PC-9 (cell line): ENCODE data around the gene CLCA1. TPM values are rescaled to one million over a fixed set of nuclear protein-coding genes. Genes with fewer than 3 reads are reported as not detected.

Experiments used
- BruUV-seq: library from RNA; stranded (reverse); fragments of 400-500 nt; replicated peaks from 2 replicates; lab custom pipeline; 2021; lab: Mats Ljungman, UMichigan
- CTCF ChIA-PET: fragments of 300-600 bp; sonication (Branson Sonifier 250); formaldehyde crosslinking; loops from one replicate; lab custom pipeline; 2022; ENCODE audit warnings: antibody characterized with exemption; lab: Charles Lee
- POLR2A ChIA-PET: fragments of 300-600 bp; sonication (Branson Sonifier 250); formaldehyde crosslinking; loops from one replicate; lab custom pipeline; 2022; ENCODE audit warnings: antibody characterized with exemption; ENCODE audit not compliant: unreplicated experiment; lab: Charles Lee
- DNase-seq, 2 experiments: peaks; one replicate each; pipeline versions ENCODE4 v3.0.0 to v3.0.0-alpha.2; 2015 to 2022; ENCODE audit warnings: mixed read lengths in 1 of 2
- H2AFZ ChIP-seq: fragments of 200-600 bp; sonication (generic); 2 replicates; pipeline ENCODE4 v1.8.1; 2017; ENCODE audit warnings: antibody characterized with exemption
- H3F3A ChIP-seq: fragments of 200-600 bp; sonication (generic); 2 replicates; pipeline ENCODE4 v1.8.1; 2017; ENCODE audit warnings: antibody characterized with exemption, mild to moderate bottlenecking, low read depth; ENCODE audit not compliant: insufficient read depth
- H3K27ac ChIP-seq: fragments of 200-600 bp; sonication (generic); 2 replicates; pipeline ENCODE4 v1.6.1; 2016; ENCODE audit warnings: mixed run types
- H3K27me3 ChIP-seq: fragments of 200-600 bp; sonication (generic); 2 replicates; pipeline ENCODE4 v1.6.1; 2016; ENCODE audit warnings: low read depth, mixed run types; ENCODE audit not compliant: insufficient read depth
- H3K36me3 ChIP-seq: fragments of 200-600 bp; sonication (generic); 2 replicates; pipeline ENCODE4 v1.6.1; 2016; ENCODE audit warnings: low read depth, mixed run types
- H3K4me1 ChIP-seq: fragments of 200-600 bp; sonication (generic); replicated peaks from 2 replicates; pipeline ENCODE4 v1.6.1; 2016; ENCODE audit warnings: mixed run types; ENCODE audit not compliant: insufficient read depth
- H3K4me2 ChIP-seq: fragments of 200-600 bp; sonication (generic); 2 replicates; pipeline ENCODE4 v1.6.1; 2017; ENCODE audit warnings: mixed run types
- H3K4me3 ChIP-seq: fragments of 200-600 bp; sonication (generic); 2 replicates; pipeline ENCODE4 v1.6.1; 2016; ENCODE audit warnings: mixed run types
- H3K79me2 ChIP-seq: fragments of 200-600 bp; sonication (generic); 2 replicates; pipeline ENCODE4 v1.6.1; 2017; ENCODE audit warnings: low read depth, mixed run types
- H3K9me2 ChIP-seq: fragments of 200-600 bp; sonication (generic); 2 replicates; pipeline ENCODE4 v1.8.1; 2017; ENCODE audit warnings: mild to moderate bottlenecking; ENCODE audit not compliant: insufficient read depth
- H3K9me3 ChIP-seq: fragments of 200-600 bp; sonication (generic); 2 replicates; pipeline ENCODE4 v1.8.1; 2016; ENCODE audit warnings: low read depth; ENCODE audit not compliant: insufficient read depth
- H4K20me1 ChIP-seq: fragments of 200-600 bp; sonication (generic); 2 replicates; pipeline ENCODE4 v1.8.1; 2017; ENCODE audit not compliant: insufficient read depth
- EZH2 ChIP-seq: fragments of 200-600 bp; sonication (generic); IDR thresholded peaks from 2 replicates; pipeline ENCODE4 v1.8.0; 2017; ENCODE audit warnings: antibody characterized with exemption, low read depth
- intact Hi-C: fragments of 100-400 bp; cut with micrococcal nuclease; formaldehyde crosslinking; loops from one replicate; pipeline ENCODE4 v1.10.0; 2022; ENCODE audit not compliant: unreplicated experiment
- total RNA-seq: library from RNA; stranded (reverse); gene quantifications from 2 replicates; pipeline ENCODE4 v1.2.3, GENCODE V29; 2021
- TF ChIP-seq, protein P1 (sequence below): fragments of 200-600 bp; sonication (generic); conservative IDR thresholded peaks from 2 replicates; pipeline ENCODE4 v1.6.1; 2017; ENCODE audit warnings: mixed run types, antibody characterized with exemption, mild to moderate bottlenecking, moderate library complexity

The CLCA1 gene
- total RNA-seq, 1 experiment from 2014 or later, result not detected

DNA sequence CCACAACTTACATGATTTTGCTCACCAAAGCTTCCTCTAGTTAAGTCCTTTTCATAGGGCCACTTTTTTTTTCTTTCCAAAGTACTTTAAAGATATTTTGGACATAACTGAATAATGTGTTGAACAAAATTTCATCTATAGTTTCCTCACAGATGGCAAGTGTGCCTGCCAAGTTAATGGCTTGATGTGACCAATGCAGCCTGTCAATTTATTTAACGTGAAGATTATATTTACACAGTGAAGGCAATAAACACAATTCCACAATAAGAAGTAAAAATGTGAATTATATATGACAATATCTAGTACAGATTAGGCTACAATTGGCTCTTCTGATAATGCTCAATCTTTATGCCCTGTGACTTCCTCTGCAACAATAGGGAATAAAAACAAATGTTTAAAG is 26.7 kb upstream of the CLCA1 start:
- no peaks in the 10 kb centered on the region for H4K20me1 ChIP-seq
- no peaks in the 10 kb centered on the region for H3K27me3 ChIP-seq
- no TSS peak for BruUV-seq
- H2AFZ ChIP-seq, result no peak overlapping the region
- no peaks in the 10 kb centered on the region for H3K79me2 ChIP-seq
- H3K9me3 ChIP-seq, result no peaks in the 10 kb centered on the region
- no peak for DNase-seq
- no peak overlapping the region for H3K4me3 ChIP-seq
- no peak overlapping the region for H3K4me2 ChIP-seq
- intact Hi-C loops, result no loop called here
- no peaks in the 10 kb centered on the region for H3K4me1 ChIP-seq
- POLR2A ChIA-PET, result no interaction called here
- no peak for TF ChIP-seq EZH2
- TF ChIP-seq, protein P1, sequence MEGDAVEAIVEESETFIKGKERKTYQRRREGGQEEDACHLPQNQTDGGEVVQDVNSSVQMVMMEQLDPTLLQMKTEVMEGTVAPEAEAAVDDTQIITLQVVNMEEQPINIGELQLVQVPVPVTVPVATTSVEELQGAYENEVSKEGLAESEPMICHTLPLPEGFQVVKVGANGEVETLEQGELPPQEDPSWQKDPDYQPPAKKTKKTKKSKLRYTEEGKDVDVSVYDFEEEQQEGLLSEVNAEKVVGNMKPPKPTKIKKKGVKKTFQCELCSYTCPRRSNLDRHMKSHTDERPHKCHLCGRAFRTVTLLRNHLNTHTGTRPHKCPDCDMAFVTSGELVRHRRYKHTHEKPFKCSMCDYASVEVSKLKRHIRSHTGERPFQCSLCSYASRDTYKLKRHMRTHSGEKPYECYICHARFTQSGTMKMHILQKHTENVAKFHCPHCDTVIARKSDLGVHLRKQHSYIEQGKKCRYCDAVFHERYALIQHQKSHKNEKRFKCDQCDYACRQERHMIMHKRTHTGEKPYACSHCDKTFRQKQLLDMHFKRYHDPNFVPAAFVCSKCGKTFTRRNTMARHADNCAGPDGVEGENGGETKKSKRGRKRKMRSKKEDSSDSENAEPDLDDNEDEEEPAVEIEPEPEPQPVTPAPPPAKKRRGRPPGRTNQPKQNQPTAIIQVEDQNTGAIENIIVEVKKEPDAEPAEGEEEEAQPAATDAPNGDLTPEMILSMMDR, result no peak
- CTCF ChIA-PET, result no interaction called here
- H3F3A ChIP-seq, result no peaks in the 10 kb centered on the region
- H3K27ac ChIP-seq, result no peak overlapping the region
- no peaks in the 10 kb centered on the region for H3K36me3 ChIP-seq
- H3K9me2 ChIP-seq, result no peaks in the 10 kb centered on the region

DNA sequence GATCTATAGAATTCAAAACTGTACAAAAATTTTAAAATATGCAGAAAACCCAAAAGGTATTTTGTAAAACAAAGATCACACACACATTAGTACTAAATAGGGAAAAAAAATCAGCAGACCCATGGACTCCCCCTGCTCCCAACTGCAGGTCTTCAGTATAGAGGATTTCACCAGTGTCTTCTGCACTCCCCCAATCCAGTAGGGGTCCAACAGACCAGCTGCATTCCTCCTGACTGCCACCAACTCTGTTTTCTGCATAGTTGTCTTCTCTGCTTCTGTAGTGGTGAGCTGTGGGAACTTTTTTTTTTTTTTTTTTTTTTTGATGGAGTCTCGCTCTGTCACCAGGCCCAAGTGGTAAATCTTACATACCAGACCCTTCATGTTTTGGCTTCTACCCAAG is 22.8 kb upstream of the CLCA1 start:
- CTCF ChIA-PET, result no interaction called here
- DNase-seq, result no peak

DNA sequence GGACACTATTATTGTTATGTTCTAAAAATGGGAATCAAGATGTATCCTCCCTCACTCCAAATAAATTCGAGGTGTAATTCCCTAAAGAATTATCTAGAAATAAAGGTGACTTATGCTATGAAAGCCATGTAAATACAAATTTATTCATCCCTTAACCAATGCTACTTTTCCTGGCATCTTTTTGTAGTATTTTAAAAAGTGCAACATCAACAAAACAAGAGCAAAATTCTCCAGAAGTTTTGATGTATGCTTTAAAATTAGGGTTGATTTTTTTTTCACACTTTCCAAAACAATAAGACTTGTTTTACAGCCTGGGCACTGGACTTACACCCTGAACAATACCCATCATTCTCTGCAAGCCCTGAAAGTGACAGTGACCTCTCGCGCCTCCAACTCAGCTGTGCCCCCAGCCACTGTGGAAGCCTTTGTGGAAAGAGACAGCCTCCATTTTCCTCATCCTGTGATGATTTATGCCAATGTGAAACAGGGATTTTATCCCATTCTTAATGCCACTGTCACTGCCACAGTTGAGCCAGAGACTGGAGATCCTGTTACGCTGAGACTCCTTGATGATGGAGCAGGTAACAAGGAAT is 21.4 kb upstream of the CLCA1 start:
- H3K27ac ChIP-seq, result no peak overlapping the region
- ChIA-PET CTCF (no interaction called here), POLR2A (interaction anchor here (0.6 kb wide), 1 partner anchor 87 kb away, joined by 4 read pairs; no protein-coding TSS in a partner anchor)
- no peaks in the 10 kb centered on the region for H3K4me1 ChIP-seq
- no peaks in the 10 kb centered on the region for H3K79me2 ChIP-seq
- no peaks in the 10 kb centered on the region for H3K9me2 ChIP-seq
- no peak overlapping the region for H3K4me2 ChIP-seq
- TF ChIP-seq, protein P1, result no peak
- TF ChIP-seq EZH2, result no peak
- no peaks in the 10 kb centered on the region for H4K20me1 ChIP-seq
- no peak overlapping the region for H3K4me3 ChIP-seq
- no peaks in the 10 kb centered on the region for H3K36me3 ChIP-seq
- H3F3A ChIP-seq, result no peaks in the 10 kb centered on the region
- H3K27me3 ChIP-seq, result no peaks in the 10 kb centered on the region
- no peak for DNase-seq
- H2AFZ ChIP-seq, result no peak overlapping the region
- intact Hi-C loops, result no loop called here
- BruUV-seq, result no TSS peak
- H3K9me3 ChIP-seq, result no peaks in the 10 kb centered on the region

More for the DNA sequence above, 22.8 kb upstream of the CLCA1 start:
- Histone ChIP-seq H3K4me3 (no peak overlapping the region), H3F3A (no peaks in the 10 kb centered on the region), H3K9me2 (no peaks in the 10 kb centered on the region), H3K79me2 (no peaks in the 10 kb centered on the region), H3K27ac (no peak overlapping the region), H3K9me3 (no peaks in the 10 kb centered on the region), H3K4me1 (no peaks in the 10 kb centered on the region), H3K4me2 (no peak overlapping the region), H2AFZ (no peak overlapping the region), H4K20me1 (no peaks in the 10 kb centered on the region), H3K27me3 (no peaks in the 10 kb centered on the region), H3K36me3 (no peaks in the 10 kb centered on the region)
- TF ChIP-seq, protein P1, result no peak
- no peak for TF ChIP-seq EZH2
- POLR2A ChIA-PET, result no interaction called here
- intact Hi-C loops, result no loop called here
- BruUV-seq, result no TSS peak
